Measurements from ENCODE around the gene KDM2A.

The KDM2A gene

DNA sequence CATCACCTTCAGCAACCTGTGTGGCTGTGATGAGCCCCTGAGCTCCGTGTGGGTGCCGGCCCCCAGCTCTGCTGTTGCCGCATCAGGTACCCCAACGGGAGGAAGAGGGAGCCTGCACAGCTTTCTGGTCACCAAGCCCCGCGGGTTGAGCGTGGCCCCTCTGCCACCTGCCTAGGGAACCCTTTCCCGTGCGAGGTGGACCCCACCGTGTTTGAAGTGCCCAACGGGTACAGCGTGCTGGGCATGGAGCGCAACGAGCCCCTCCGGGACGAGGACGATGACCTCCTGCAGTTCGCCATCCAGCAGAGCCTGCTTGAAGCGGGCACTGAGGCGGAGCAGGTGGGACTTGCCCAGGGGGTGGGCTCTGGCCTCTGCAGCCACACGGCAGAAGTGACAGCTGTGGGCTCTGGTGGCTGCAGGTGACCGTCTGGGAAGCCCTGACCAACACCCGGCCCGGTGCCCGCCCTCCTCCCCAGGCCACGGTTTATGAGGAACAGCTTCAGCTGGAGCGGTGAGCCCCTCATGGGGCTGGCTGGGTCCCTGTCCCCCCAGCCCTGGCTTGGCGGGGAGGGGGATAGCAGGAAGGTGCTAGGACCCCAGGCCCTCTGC is 182.4 kb downstream of the KDM2A start:
- no peak for DNase-seq (ENCODE audit: low read depth, low spot score)

GRCh38 chr11:67301951-67302516 is 183.0 kb downstream of the KDM2A start:
- DNase-seq (ENCODE audit: low read depth, low spot score): peak; percentile 80

DNA sequence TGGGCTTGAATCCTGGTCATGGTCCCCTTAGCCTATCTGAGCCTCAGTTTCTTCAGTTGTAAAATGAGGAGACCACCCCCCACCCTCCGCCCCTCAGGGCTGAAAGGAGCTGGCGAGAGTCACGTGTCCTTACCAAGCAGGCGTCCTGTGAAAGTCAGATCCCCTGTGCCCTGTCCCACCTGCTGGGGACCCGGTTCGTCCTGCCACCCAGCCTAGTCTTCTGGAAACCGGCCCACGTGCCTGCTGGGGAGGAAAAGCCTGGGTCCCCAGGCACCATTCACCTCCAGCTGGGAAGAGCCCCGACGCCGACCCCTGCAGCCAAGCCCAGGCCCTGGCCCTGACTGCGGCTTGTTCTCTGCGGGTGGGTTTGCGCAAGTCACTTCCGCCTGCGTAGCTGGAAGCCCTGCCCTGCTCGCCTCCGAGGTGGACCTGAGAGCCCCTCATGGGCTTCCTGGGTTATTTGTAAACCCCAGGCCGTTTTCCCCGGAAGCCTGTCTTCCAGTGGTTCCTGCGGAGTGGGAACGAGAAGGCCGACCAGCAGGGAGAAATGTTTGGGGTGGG is 183.6 kb downstream of the KDM2A start:
- peak; percentile 56 for DNase-seq (ENCODE audit: low read depth, low spot score)

DNA sequence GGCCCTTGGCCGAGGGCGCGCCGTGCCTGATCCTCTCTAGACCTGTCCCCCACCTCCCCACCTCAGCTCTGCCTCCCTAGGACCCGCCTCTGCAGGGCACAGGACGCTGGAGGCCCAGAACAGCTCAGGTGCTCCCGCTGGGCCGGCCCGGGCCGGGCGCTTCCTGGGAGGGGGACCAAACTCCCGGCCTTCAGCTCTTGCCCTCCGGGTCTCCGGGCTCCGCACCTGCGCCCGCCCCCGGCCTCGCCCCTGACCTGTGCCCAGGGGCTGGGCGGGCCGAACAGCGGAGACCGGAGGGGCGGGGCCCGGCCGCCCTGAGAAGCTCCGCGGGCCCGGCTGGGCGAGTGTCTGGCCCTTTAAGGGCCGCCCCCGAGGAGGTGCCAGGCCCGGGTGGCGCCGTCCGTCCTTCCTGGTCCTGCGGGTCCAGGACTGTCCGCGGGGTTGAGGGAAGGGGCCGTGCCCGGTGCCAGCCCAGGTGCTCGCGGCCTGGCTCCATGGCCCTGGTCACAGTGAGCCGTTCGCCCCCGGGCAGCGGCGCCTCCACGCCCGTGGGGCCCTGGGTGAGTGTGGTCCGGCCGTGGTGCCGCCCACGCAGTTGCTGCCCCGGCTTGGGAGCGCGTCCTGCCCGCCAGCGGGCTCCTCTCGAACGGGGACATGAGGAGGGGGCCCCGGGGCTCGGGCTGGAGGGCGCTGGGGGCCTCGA is 184.2 kb downstream of the KDM2A start, which contains the start of gene SSH3:
SSH3 (plus strand) TSS at position 399 of the 703 bp plus-strand sequence; CDS start at position 495, 96 bp downstream.
- DNase-seq (ENCODE audit: low read depth, low spot score): no peak

- no peak for DNase-seq (ENCODE audit: low read depth, low spot score)
These were observed 184.9 kb downstream of the KDM2A start for GRCh38 chr11:67303835-67304411.

DNA sequence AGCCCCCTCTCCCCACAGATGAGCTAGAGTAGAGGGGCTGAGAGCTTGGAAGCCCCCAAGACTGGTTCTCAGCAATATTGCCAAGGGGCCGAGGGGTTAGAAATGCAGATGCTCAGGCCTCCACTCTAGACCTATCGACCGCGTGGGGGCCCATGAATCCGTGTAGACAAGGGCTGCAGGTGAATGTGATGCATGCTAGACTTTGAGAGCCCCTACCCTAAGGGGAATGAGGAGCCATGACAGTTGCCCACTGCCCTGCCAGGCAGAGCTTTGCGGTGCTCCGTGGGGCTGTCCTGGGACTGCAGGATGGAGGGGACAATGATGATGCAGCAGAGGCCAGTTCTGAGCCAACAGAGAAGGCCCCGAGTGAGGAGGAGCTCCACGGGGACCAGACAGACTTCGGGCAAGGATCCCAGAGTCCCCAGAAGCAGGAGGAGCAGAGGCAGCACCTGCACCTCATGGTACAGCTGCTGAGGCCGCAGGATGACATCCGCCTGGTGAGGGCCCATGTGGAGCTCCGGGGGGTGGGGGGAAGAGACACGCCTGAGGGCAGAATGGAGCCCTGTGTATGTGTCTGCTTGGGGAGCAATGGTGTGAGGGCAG is 185.5 kb downstream of the KDM2A start:
- DNase-seq (ENCODE audit: low read depth, low spot score): no peak

- DNase-seq (ENCODE audit: low read depth, low spot score): no peak
These were observed 187.9 kb downstream of the KDM2A start for GRCh38 chr11:67306769-67307544.

DNA sequence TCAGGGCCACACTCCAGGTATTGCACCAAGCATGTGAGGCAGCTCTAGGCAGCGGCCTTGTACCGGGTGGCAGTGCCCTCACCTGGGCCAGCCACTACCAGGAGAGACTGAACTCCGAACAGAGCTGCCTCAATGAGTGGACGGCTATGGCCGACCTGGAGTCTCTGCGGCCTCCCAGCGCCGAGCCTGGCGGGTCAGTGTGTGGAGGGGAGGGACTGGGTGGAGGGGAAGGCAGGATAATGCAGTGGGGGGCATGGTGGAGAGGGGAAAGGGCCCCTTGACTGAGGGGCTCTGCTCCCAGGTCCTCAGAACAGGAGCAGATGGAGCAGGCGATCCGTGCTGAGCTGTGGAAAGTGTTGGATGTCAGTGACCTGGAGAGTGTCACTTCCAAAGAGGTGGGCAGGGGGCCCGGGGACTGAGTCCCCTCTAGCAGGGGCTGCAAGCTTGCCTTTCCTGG is 188.5 kb downstream of the KDM2A start:
- no peak for DNase-seq (ENCODE audit: low read depth, low spot score)
